Breast epithelium (tissue), 4 donors: ENCODE data around the gene ZNF580. TPM values are rescaled to one million over a fixed set of nuclear protein-coding genes. Genes with fewer than 3 reads are reported as not detected.

ENCODE experiments used
- DNase-seq, 2 donors: peaks; one replicate each; pipeline ENCODE4 v3.0.0-alpha.2; 2019; ENCODE audit warnings: low spot score in 2 of 2
- H3K27ac ChIP-seq, 2 donors: fragments of 200-600 bp; sonication (generic) in 1 of 2; one replicate each; pipeline ENCODE4 v1.5.1; 2016 to 2019; ENCODE audit warnings: mild to moderate bottlenecking in 1 of 2
- H3K27me3 ChIP-seq, 2 donors: fragments of 200-600 bp; sonication (generic) in 1 of 2; one replicate each; pipeline versions ENCODE4 v1.5.1 to v1.6.0; 2017 to 2019; ENCODE audit warnings: control low read depth in 1 of 2, mild to moderate bottlenecking in 1 of 2
- H3K36me3 ChIP-seq: fragments of 200-600 bp; one replicate; pipeline ENCODE4 v1.5.1; 2019
- H3K4me1 ChIP-seq, 2 donors: fragments of 200-600 bp; sonication (generic); one replicate each; pipeline ENCODE4 v1.5.1; 2016 to 2019; ENCODE audit warnings: control low read depth in 1 of 2
- H3K4me3 ChIP-seq, 3 donors: fragments of 200-600 bp; sonication (generic); 1 replicate in 2 of 3; 2 replicates in 1 of 3; pipeline ENCODE4 v1.5.1; 2016 to 2019; ENCODE audit warnings: mild to moderate bottlenecking in 3 of 3, moderate library complexity in 2 of 3
- H3K9me3 ChIP-seq, 2 donors: fragments of 200-600 bp; sonication (generic) in 1 of 2; one replicate each; pipeline ENCODE4 v1.5.1; 2016 to 2019; ENCODE audit warnings: control low read depth in 1 of 2
- CTCF ChIP-seq, 3 donors: fragments of 450-650 bp; IDR thresholded peaks; one replicate each; pipeline ENCODE4 v1.5.1; 2016 to 2017; ENCODE audit warnings: antibody characterized with exemption in 3 of 3, mild to moderate bottlenecking in 3 of 3, moderate library complexity in 3 of 3
- POLR2A ChIP-seq: fragments of 450-650 bp; IDR thresholded peaks from one replicate; pipeline ENCODE4 v1.6.1; 2016; ENCODE audit warnings: antibody characterized with exemption, mild to moderate bottlenecking, moderate library complexity
- POLR2AphosphoS5 ChIP-seq, 3 donors: sonication (generic); formaldehyde crosslinking; IDR thresholded peaks; one replicate each; pipeline ENCODE4 v1.6.1; 2017; ENCODE audit warnings: antibody characterized with exemption in 3 of 3
- intact Hi-C: fragments of 100-400 bp; cut with DNase I; formaldehyde crosslinking; loops from one replicate; pipeline ENCODE4 v1.15.1; 2023; ENCODE audit warnings: low total_unique reads
- total RNA-seq, 3 donors: library from RNA; depleted of rRNA; stranded (reverse); fragments of >200 nt; gene quantifications; one replicate each; pipeline ENCODE4 v1.1.0, GENCODE V29; 2016

Gene ZNF580
- total RNA-seq, 3 donors from 2014 or later = 21.0 to 24.3 (median 22.4) TPM

DNA sequence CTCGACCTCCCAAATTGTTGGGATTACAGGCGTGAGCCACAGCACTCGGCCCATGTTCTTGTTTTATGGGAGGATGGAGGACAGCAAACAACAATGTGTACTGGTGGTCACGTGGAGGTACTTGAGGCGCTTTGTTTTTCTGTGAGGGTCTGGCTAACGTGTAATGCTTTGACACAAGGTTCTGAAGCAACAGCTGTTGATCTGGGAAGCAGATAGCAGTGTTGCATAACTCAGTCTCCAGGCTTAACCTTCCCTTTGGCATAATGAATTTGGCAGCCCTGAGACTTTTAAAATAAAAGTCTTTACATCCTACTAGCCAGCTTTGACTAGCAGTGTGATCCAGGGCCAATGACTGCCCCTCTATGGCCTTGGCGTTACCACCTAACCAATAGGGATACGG lies 6.9 kb upstream of the ZNF580 start:
- DNase-seq = no peak
- Histone ChIP-seq H3K36me3 (no peaks in the 10 kb centered on the region), H3K9me3 (no peaks in the 10 kb centered on the region), H3K4me3 (no peak overlapping the region), H3K27me3 (no peaks in the 10 kb centered on the region), H3K4me1 (no peaks in the 10 kb centered on the region), H3K27ac (peak overlapping the region; percentile 75 to 100)
- intact Hi-C loops = no loop called here
- TF ChIP-seq CTCF (IDR thresholded peaks at IDR 0.05) (no peak), POLR2A (no peak), POLR2AphosphoS5 (IDR thresholded peaks at IDR 0.05) (no peak)

DNA sequence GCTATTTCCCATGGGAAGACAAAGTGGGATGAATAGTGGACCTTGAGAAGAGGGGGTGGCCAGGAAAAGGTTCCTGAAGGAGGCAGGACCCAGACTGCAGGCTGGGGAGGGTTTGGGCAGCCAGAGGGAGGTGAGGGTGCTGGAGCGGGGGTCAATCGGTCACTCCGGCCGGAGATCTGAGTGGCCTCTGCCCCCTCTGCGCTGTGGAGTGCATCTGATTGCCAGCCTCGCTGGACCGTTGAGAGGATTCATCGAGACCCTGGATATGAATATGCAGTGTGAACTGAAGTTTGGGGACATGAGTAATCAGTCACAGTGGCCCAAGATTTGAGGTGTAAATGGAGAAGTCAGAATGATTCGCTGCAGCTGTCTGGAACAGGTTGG lies 5.5 kb upstream of the ZNF580 start:
- H3K4me3 ChIP-seq = peak overlapping the region; percentile 92 to 100 (median 98)
- peaks cover 0 to 3% of the 10 kb centered on the region in 2 donors for H3K4me1 ChIP-seq
- intact Hi-C loops = no loop called here
- no peaks in the 10 kb centered on the region for H3K9me3 ChIP-seq
- TF ChIP-seq POLR2AphosphoS5 (IDR thresholded peaks at IDR 0.05) (no peak), CTCF (IDR thresholded peaks at IDR 0.05) (no peak), POLR2A (no peak)
- no peaks in the 10 kb centered on the region for H3K27me3 ChIP-seq
- H3K36me3 ChIP-seq = no peaks in the 10 kb centered on the region
- DNase-seq = no peak
- H3K27ac ChIP-seq = peak overlapping the region; percentile 99 to 100

DNA sequence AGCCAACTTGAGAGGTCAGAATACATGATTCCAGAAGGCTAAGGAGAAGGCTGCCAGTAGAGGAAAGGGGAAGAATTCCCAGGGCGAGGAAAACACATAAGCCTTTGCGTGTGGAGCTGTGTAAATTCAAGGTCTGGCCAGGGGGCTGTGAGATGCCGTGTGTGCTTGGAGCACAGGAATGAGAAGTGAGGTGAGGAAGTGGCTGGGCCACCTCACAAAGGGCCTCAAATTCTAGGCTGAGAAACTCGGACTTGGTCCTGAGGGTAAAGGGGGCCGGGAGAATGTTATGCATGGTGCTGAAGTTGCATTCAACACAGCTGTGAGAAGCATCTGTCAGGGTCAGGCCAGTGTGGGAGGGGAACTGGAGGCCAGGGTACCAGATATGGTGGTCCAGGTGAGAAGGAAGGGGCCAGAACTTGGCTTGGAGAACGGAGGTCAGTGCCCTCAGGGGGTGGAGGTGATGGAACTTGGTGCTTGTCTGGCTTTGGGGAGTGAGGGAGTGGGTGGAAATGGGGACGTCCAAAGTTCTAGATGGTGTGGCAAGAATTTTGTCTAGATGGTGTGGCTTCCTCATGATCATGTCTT lies 4.9 kb upstream of the ZNF580 start:
- intact Hi-C loops = no loop called here
- peaks cover 0 to 3% of the 10 kb centered on the region in 2 donors for H3K4me1 ChIP-seq
- no peaks in the 10 kb centered on the region for H3K9me3 ChIP-seq
- H3K27me3 ChIP-seq = no peaks in the 10 kb centered on the region
- peak overlapping the region; percentile 92 to 100 (median 98) for H3K4me3 ChIP-seq
- H3K27ac ChIP-seq = peak overlapping the region; percentile 99 to 100
- DNase-seq = no peak
- H3K36me3 ChIP-seq = no peaks in the 10 kb centered on the region
- TF ChIP-seq CTCF (IDR thresholded peaks at IDR 0.05) = no peak
- no peak for TF ChIP-seq POLR2AphosphoS5 (IDR thresholded peaks at IDR 0.05)
- no peak for TF ChIP-seq POLR2A

GRCh38 chr19:55636723-55637122 lies 4.1 kb upstream of the ZNF580 start:
- H3K9me3 ChIP-seq = no peaks in the 10 kb centered on the region
- intact Hi-C loops = no loop called here
- H3K4me3 ChIP-seq = peak overlapping the region in 2 of 3 donors; percentile 98 to 100
- TF ChIP-seq POLR2A (no peak), CTCF (IDR thresholded peaks at IDR 0.05) (no peak), POLR2AphosphoS5 (IDR thresholded peaks at IDR 0.05) (no peak)
- H3K27ac ChIP-seq = peak overlapping the region; percentile 99 to 100
- H3K36me3 ChIP-seq = no peaks in the 10 kb centered on the region
- no peaks in the 10 kb centered on the region for H3K27me3 ChIP-seq
- DNase-seq = no peak
- H3K4me1 ChIP-seq = peaks cover under 1 to 3% of the 10 kb centered on the region in 2 donors

GRCh38 chr19:55637534-55637933 lies 3.3 kb upstream of the ZNF580 start:
- H3K27ac ChIP-seq = no peak overlapping the region
- intact Hi-C loops = no loop called here
- H3K4me3 ChIP-seq = no peak overlapping the region
- no peaks in the 10 kb centered on the region for H3K27me3 ChIP-seq
- H3K4me1 ChIP-seq = peaks cover 3 to 5% of the 10 kb centered on the region in 2 donors
- H3K9me3 ChIP-seq = no peaks in the 10 kb centered on the region
- DNase-seq = no peak
- no peaks in the 10 kb centered on the region for H3K36me3 ChIP-seq
- TF ChIP-seq POLR2AphosphoS5 (IDR thresholded peaks at IDR 0.05) = no peak
- TF ChIP-seq POLR2A = no peak
- no peak for TF ChIP-seq CTCF (IDR thresholded peaks at IDR 0.05)
